Cardiac muscle cell (in vitro differentiated cells and primary cell): ENCODE measurements around the gene RERE. TPM values are rescaled to one million over a fixed set of nuclear protein-coding genes. Genes with fewer than 3 reads are reported as not detected.

ENCODE experiments used
- DNase-seq, 2 donors: peaks; one replicate each; pipeline versions ENCODE4 v3.0.0 to v3.0.0-alpha.2; 2010 to 2017; ENCODE audit warnings: low read depth in 1 of 2, low spot score in 1 of 2
- H3K27ac ChIP-seq: fragments of 200-600 bp; sonication (generic); 2 replicates; pipeline ENCODE4 v1.5.1; 2016
- H3K27me3 ChIP-seq: fragments of 200-600 bp; sonication (generic); 2 replicates; pipeline ENCODE4 v1.6.0; 2016; ENCODE audit warnings: control low read depth
- H3K36me3 ChIP-seq: fragments of 200-600 bp; sonication (generic); 2 replicates; pipeline ENCODE4 v1.5.1; 2016; ENCODE audit warnings: control low read depth
- H3K4me1 ChIP-seq: fragments of 200-600 bp; sonication (generic); 2 replicates; pipeline ENCODE4 v1.8.1; 2017; ENCODE audit warnings: low read depth, mild to moderate bottlenecking, mixed run types
- H3K4me3 ChIP-seq: fragments of 200-600 bp; sonication (generic); 2 replicates; pipeline ENCODE4 v1.5.1; 2016; ENCODE audit warnings: mild to moderate bottlenecking
- H3K9me3 ChIP-seq: fragments of 200-600 bp; sonication (generic); 2 replicates; pipeline ENCODE4 v1.5.1; 2017; ENCODE audit warnings: low read depth, mild to moderate bottlenecking, control low read depth
- CTCF ChIP-seq: IDR thresholded peaks from 2 replicates; pipeline ENCODE4 v1.5.1; 2012; ENCODE audit warnings: low read depth, mild to moderate bottlenecking, low read length
- polyA plus RNA-seq: library from polyadenylated mRNA; unstranded; fragments of >200 nt; fragmentation: Nextera tagmentation; extraction: Ambion mirVana; gene quantifications from 2 replicates; pipeline ENCODE4 v1.2.1, GENCODE V29; 2016
- total RNA-seq: library from RNA; depleted of rRNA; stranded (reverse); fragments of >200 nt; gene quantifications from 2 replicates; pipeline ENCODE4 v1.2.3, GENCODE V29; 2016

The RERE gene
- total and polyA plus RNA-seq, 2 experiments from 2014 or later: 72.5 to 81.0 TPM

- H3K9me3 ChIP-seq: no peaks in the 10 kb centered on the region
- H3K4me1 ChIP-seq: peaks cover 19% of the 10 kb centered on the region
- no peak overlapping the region for H3K4me3 ChIP-seq
- TF ChIP-seq CTCF: no peak
- H3K36me3 ChIP-seq: peaks cover 3% of the 10 kb centered on the region
- H3K27me3 ChIP-seq: no peaks in the 10 kb centered on the region
- DNase-seq: no peak
- H3K27ac ChIP-seq: no peak overlapping the region
These were observed 304.9 kb downstream of the RERE start for GRCh38 chr1:8512504-8512903.

- Histone ChIP-seq H3K27ac (peak overlapping the region; percentile 54), H3K27me3 (no peaks in the 10 kb centered on the region), H3K9me3 (no peaks in the 10 kb centered on the region), H3K4me1 (peaks cover 4% of the 10 kb centered on the region), H3K4me3 (no peak overlapping the region), H3K36me3 (peaks cover 11% of the 10 kb centered on the region)
- peak in 1 of 2 donors; percentile 77 for DNase-seq
- TF ChIP-seq CTCF: no peak
These were observed 307.2 kb downstream of the RERE start for GRCh38 chr1:8510041-8510823.

GRCh38 chr1:8509579-8509978, 307.9 kb downstream of the RERE start:
- no peaks in the 10 kb centered on the region for H3K9me3 ChIP-seq
- H3K27me3 ChIP-seq: no peaks in the 10 kb centered on the region
- no peak overlapping the region for H3K4me3 ChIP-seq
- peaks cover 4% of the 10 kb centered on the region for H3K4me1 ChIP-seq
- no peak overlapping the region for H3K27ac ChIP-seq
- H3K36me3 ChIP-seq: peaks cover 11% of the 10 kb centered on the region
- DNase-seq: no peak
- no peak for TF ChIP-seq CTCF

GRCh38 chr1:8506995-8507615, 310.3 kb downstream of the RERE start:
- TF ChIP-seq CTCF: no peak
- no peaks in the 10 kb centered on the region for H3K27me3 ChIP-seq
- peaks cover 8% of the 10 kb centered on the region for H3K36me3 ChIP-seq
- DNase-seq: no peak
- H3K9me3 ChIP-seq: no peaks in the 10 kb centered on the region
- no peak overlapping the region for H3K4me3 ChIP-seq
- H3K4me1 ChIP-seq: peaks cover 4% of the 10 kb centered on the region
- H3K27ac ChIP-seq: no peak overlapping the region

- no peak overlapping the region for H3K27ac ChIP-seq
- H3K36me3 ChIP-seq: peaks cover 8% of the 10 kb centered on the region
- DNase-seq: no peak
- H3K4me3 ChIP-seq: no peak overlapping the region
- no peaks in the 10 kb centered on the region for H3K27me3 ChIP-seq
- TF ChIP-seq CTCF: no peak
- H3K4me1 ChIP-seq: peaks cover 4% of the 10 kb centered on the region
- no peaks in the 10 kb centered on the region for H3K9me3 ChIP-seq
These were observed 311.0 kb downstream of the RERE start for GRCh38 chr1:8506456-8506855.
